GM21723 (cell line): Measurements from ENCODE around the gene RSRP1.
A peak's percentile ranks its signal among the peaks of the same experiment; 100 is the strongest.
"Not testable (repeated sequence)": the region's sequence is repeated elsewhere in the genome, so short reads cannot be mapped to it uniquely, and the experiment has no call there.

ENCODE experiments used
- ATAC-seq: cut with Tn5 transposase; IDR thresholded peaks from one replicate; pipeline ENCODE4 v1.9.1; 2021; ENCODE audit warnings: mild to moderate bottlenecking, moderate library complexity; ENCODE audit not compliant: unreplicated experiment

The RSRP1 gene, protein sequence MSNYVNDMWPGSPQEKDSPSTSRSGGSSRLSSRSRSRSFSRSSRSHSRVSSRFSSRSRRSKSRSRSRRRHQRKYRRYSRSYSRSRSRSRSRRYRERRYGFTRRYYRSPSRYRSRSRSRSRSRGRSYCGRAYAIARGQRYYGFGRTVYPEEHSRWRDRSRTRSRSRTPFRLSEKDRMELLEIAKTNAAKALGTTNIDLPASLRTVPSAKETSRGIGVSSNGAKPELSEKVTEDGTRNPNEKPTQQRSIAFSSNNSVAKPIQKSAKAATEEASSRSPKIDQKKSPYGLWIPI

DNA sequence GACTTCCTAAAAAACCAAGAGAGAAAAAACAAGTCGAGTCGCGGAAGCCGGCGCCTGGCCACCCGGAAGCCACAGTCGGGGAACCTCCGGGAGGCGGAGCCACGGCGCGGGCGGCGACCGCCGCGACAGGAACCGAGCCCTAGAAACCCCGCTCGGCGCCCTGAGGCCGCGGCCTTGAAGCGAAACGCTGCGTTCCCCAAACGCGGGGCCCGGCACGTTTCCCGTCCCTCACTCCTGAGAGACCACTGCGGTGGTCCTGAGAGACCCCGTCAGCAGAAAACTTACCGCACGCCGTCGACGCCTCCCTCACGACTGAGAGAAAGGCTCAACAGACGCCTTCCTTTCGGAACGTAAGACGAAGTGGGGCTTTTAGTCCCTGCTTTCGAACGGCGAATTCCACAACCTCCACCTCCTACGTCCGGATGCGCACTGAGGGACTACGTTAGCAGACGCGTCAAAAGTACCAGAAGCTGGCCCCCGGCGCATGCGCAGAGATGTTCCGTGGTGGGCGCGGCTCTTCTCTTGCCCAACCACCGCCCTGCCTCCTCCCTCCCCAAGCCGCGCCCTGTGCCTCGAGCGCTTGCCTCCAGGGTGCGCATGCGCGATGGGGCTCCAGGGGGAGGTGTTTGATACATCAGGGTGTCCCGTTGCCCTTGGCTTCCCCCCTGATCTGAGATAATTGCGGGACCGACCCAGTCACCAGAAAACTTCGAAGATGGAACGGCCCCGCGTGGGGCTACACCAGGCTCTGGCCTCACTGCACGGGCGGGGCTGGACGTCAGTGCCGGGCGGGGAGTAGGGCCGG lies at the start of gene RSRP1:
RSRP1 (minus strand) TSS at position 431 of the 805 bp plus-strand sequence. CDS start 491 bp downstream, outside the sequence.
- peak; percentile 73 for ATAC-seq

DNA sequence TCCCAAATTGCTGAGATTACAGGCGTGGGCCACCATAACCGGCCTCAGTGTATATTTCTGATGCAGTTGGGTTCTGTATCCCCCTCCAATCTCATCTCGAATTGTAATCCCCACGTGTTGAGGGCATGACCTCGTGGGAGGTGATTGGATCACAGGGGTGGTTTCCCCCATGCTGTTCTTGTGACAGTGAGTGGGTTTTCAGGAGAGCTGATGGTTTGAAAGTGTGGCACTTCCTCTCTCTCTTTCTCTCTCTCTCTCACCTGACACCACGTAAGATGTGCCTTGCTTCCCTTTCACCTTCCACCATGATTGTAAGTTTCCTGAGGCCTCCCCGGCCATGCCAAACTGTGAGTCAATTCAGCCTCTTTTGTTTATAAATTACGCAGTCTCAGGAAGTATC lies 49.2 kb upstream of the RSRP1 start:
- not testable (repeated sequence) for ATAC-seq

DNA sequence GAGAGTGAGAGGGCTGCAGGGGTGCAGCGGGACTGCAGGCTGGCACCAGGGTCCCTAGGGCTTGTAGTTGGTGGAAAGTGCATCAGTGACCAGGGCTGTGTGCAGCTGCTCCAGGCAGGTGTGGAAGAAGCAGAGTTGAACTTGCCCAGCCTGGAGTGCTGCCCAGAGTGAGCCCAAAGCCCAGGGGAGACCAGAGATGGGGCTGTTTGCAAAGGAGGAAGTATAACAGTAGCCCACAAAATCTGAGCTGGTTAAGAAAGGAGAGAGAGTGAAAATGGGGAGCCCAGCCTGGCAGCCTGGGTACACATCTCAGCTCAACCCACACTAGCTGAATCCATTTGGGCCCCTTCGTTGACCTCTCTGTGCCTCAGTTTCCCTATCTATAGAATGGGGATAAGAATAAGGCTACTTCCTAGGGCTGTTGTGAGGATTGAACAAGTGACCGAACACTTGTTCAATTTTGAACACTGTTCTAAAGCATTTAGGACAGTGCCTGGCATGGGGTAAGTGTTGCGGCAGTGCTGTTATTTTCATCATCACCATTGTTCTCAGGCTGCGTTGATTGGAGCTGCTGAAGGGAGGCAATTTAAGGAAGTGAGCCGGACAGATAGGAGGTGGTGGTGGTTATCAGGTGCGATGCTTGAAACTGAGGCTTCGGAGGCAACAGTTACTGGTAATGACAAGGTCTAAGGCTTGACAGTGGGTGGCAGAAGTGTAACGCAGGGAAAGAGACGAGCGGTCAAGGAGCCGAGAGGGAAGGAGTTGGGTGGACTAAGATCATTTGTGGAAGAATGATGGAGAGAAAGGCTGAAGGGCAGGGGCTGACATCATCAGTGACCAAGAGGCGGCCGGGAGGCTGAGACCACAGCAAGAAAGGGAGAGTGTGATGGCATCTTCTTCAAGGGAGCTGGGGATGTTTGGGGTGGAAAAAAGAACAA lies 47.9 kb upstream of the RSRP1 start:
- not testable (repeated sequence) for ATAC-seq

DNA sequence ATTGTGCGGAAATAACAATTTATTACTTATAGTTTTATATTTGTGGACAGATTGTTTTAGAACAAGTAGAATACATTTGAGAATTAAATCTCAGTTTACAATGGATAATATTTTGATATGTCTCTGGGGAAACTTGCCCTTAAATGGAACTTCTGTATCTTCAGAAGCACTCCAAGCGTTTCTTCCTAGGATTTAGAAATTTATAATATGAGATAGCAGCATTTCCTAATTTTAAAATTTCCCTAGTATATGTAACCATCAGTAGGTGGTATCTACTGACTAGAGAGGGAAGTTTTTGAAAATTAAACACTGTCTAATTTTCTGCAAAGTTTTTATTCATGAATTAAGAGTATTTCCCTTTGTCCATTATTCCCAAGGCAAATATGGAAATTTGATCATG lies 46.2 kb upstream of the RSRP1 start:
- not testable (repeated sequence) for ATAC-seq

DNA sequence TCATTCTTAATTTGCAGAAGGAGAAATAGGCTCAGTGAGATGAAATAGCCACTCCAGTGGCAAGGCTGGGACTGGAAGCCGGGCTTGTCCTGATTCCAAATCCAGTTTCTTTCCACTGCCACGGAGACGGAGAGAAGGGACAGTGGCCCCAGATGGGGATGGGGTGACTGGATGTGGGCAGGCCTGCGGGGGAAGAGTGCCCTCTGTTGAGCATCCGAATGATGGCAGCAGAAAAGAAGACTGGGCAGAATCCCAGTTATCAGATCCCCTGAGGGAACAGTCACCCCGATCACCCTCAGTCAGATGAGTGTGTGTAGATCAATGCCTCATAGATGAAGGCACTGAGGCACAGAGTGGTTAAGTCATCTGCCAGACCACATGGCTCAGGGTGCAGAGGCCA lies 42.8 kb upstream of the RSRP1 start:
- not testable (repeated sequence) for ATAC-seq

DNA sequence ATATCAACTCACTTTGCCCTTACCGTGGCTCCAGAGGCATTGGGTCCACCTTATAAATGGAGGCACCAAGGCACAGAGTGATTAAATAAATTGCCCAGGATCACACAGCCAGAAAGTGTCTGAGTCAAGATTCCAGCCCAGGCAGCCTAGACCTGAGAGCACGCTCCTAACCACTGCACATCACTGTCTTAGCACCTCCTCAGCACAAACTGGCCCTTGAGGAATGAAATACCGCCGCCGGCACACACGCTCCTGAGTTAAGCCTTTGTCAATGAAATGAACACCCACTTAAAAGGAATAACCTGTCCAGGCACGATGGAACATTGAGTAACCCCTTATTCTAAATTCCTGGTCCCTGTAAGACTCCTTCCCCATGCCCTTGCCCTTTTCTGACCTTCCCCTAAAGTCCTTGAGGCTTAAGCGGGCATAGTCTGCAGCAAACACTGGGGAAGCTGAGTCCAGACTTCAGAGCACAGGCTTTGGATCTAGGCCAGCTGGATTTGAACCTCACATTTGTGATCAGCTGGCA lies 41.4 kb upstream of the RSRP1 start:
- not testable (repeated sequence) for ATAC-seq

DNA sequence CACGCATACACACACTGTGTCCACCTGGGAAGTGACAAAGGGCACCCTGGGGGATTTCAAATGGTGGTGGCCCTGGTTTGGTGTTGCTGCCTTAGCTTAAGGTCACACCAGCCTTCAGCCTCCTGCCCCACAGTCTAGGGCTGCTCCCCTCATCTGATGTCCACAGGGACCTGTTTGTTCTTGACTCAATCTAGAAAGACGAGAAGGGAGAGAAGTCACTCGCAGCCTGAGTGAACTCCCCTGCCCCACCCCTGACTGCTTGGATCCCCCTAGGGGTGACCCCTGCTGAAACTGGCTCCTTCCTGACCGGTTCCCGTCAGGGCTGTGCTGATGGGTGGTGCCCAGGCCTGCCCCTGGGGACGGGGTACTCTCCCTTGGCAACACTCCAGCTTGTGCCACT lies 39.9 kb upstream of the RSRP1 start:
- not testable (repeated sequence) for ATAC-seq

DNA sequence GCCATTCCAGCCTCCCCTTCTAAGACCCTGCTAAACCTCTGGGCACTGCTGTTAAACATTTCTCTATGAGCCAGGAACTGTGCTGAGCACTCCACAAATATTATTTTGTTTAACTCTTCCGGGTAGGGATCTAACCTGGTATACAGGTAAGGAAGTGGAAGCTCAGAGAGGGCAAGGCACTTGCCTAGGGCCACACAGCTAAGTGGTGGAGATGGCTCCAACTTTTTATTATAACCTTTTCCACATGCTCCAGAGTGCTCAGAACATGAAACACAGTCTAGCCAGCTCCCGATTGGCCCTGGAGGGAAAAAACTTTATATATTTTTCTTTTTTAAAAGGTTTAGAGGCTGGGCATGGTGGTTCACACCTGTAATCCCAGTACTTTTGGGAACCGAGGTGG lies 38.6 kb upstream of the RSRP1 start:
- not testable (repeated sequence) for ATAC-seq

DNA sequence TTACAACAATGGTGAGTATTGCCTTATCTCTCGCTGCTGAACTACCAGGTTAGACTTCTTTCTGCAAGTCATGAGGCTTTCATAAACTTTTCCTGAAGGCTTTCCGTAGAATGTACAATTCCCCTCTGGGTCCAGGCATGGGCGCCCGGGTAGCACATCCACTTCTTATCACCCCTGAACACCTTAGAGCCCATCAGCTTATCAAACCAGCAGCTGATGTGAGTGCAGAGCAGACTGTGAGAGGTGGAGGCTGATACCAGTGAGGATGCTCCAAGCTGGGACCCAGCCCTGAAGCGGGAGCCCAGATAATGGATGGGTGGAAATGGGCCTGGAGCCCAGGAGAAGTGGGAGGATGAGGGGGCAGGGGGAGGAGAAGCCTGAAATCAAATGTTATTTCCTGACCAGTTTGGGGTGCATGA lies 32.4 kb upstream of the RSRP1 start:
- not testable (repeated sequence) for ATAC-seq

DNA sequence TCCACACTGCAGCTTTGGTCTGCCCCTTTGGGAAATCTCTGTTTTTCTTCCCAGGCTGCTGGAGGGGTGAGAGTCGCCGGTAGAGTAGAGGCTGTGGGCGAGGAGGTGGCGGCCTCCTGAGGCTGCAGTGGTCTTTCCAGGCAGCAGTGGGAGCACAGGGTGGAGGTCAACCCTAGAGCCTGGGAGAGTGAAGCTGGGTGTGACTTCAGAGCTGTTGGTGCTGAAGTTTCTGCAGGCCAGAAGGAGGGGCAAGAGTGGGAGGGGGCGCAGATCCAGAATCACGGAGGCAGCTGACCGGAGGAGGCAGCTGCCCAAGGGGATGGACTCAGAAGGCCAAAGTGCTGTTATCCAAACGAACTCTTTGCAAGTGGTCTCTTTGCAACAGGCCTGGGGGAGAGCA lies 31.5 kb upstream of the RSRP1 start:
- ATAC-seq: not testable (repeated sequence)

DNA sequence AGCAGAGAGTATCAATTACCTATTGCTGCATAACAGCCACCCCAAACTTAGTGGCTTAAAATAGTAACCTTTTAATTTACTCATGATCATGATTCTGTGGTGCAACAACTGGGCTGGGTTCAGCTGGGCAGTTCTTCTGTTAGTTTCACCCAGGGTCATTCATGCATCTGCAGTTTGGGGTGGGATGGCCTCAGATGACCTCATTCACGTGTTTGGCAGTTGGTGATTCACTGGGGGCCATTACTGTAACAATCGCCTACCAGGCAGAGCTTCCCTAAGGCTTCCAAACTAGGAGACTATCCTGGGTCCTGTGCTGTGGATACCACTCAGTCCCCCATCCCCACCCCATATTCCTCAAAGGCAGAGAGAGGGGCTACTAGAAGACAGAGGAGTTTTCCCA lies 31.1 kb upstream of the RSRP1 start:
- ATAC-seq: not testable (repeated sequence)

DNA sequence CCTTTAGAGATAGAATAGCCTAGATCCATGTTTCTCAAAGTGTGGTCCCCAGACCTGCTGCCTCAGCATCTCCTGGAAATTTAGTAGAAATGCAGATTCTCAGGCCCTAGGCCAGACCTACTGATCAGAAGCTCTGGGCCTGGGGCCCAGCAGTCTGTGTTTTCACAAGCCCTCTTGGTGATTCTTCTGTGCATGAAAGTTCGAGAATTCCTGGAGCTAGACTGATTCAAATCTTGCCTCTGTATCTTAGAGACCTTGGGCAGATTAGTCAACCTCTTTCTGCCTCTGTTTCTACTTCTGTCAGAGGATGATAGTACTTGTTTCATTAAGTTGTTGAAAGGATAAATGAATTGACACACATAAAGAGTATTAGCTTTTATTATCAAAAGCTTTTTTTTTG lies 30.0 kb upstream of the RSRP1 start:
- ATAC-seq: not testable (repeated sequence)

DNA sequence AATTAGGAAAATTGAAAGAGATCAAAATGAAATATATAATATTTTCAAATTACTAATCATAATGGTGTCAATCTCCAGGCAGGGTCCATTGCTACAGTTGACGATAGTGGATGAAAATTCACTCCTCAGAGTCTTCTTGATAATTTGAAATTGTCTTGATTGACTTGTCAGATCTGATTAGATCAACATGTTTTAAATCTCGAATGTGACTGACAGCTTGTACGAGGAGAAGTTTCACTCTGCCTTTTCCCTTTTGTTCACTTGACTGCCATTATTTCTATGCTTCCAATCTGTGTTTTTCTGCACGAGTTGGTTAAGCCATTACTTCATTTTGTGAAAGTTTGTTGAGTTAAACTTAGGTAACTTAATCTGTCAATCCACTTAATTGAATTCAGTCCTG lies 28.4 kb upstream of the RSRP1 start:
- not testable (repeated sequence) for ATAC-seq

DNA sequence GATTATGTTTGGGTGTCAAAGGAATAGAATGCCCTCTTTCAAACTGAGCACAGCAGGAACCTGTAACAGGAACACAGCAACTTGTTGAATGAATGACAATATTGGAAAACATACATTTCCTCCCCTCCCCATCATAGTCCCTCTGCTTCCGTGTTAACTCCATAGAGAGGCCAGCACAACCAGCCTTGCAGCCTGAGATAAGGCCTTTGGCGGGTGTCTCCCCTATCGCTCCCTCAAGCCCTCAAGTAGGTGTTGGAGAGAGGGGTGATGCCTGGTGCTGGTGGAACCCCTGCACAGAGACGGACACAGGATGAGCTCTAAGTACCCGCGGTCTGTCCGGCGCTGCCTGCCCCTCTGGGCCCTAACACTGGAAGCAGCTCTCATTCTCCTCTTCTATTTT lies 25.0 kb upstream of the RSRP1 start, which contains the start of gene RHD:
RHD (plus strand) TSS at position 272 of the 400 bp plus-strand sequence; CDS start at position 311, 39 bp downstream.
- ATAC-seq: not testable (repeated sequence)

DNA sequence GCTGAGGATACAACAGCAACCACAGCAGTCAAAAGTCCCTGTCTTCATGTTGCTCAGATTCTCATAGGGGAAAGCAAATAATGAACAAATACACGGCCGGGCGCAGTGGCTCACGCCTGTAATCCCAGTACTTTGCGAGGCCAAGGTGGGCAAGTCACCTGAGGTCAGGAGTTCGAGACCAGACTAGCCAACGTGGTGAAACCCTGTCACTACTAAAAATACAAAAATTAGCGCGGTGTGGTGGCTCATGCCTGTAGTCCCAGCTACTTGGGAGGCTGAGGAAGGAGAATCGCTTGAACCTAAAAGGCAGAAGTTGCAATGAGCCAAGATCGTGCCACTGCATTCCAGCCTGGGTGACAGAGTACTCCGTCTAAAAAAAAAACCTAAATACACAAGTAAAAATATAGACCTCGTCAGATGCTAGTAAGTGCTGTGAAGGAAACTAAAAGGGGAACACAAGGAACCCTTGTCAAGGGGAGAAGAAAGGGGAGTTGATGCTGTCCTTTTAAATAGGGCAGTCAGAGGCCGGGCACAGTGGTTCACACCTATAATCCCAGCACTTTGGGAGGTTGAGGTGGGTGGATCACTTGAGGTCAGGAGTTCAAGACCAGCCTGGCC lies 21.0 kb upstream of the RSRP1 start:
- not testable (repeated sequence) for ATAC-seq

DNA sequence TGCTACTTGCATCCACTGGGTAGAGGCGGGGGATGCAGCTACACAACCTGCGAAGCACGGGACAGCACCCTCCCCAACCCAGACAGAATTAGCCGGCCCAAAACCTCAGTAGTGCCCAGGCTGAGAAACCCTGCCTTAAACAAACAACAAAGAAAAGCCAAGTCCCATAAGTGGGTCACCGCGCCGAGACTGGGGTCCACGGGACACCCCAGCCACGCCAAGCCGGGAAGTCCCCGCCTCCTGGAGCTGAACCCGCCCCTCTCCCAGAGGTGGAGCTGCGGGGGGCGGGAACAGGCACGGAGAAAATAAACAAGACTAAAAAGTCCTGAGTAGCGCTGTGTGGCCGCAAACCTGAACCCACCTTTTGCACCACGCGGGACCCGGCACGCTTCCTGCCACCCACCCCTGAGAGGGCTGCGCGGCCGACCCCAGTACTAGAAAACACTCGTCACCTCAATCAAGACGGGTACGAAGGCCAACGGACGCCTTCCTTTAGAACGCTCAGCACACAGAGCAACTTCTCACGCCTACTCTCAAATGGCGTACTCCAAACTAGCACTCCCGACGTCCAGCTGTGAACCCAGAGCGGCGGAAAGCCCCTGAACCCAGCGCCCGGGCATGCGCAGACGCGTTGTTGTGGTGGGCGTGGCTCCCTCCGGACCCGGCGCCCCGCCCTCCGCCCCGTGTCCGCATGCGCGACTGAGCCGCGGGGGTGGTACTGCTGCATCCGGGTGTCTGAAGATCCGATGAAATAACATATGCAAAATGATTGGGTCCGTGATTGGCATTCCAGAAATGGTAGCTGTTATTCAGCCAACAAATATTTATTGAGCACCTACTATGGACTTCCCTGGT lies 20.3 kb upstream of the RSRP1 start:
- ATAC-seq: peak; percentile 62

DNA sequence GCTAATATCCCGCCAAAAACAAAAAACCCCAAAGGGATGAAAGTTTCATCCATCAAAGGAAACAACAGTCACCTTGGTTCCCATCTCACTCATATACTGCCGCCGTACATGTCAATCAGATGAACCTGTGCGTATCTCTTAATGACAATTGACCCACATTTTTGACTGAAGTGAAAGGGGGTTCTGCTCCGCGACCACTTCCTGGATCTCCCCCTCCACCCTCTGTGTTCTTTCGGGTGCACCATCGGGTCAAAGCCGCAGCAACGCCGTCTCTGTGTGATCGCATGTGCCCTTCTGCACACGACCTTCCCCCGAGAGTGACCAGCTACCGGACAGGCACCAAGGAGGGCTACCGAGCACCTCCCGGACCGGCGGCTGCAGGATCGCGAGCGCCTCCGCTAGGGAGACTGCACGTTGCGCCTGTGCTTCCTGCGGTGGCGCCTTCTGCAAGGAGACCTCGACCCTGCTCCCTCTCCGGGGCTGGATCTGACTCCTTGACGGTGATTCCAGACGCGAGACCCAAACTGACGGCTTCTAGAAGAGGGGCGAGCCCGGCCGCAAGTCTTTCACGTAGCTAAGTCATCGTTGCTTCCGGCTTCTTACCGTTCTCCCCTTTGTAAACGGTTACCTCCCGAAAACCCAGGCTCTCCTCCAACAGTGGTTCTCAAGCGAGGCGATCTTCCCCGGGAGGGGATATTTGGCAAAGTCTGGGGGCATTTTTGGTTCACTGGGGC lies 19.5 kb upstream of the RSRP1 start:
- ATAC-seq: peak; percentile 42

DNA sequence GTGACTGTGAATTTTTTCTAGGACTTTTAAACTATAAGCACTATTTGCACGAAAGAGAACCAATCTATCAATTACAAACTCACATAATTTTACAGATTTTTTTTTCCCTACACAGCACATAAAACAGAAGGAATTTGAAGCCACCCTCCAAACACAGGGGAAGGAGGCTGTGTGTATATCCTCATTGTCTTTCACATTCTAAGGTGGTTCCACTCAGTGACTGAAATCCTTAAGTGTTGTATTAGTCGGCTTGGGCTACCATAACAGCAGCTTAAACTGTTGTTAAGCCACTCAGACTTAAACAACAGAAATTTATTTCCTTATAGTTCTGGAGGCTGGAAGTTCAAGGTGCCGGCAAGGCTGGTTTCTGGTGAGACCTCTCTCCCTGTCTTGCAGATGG lies 13.1 kb upstream of the RSRP1 start:
- not testable (repeated sequence) for ATAC-seq
